SIG-M5 treated with dmso at 0.1 percent for 504 hours (cell line): Measurements from ENCODE around the gene NTM.

Experiments used
- DNase-seq: peaks from one replicate; lab custom pipeline; 2025; ENCODE audit not compliant: unreplicated experiment; lab: John Stamatoyannopoulos, UW

NTM gene

DNA sequence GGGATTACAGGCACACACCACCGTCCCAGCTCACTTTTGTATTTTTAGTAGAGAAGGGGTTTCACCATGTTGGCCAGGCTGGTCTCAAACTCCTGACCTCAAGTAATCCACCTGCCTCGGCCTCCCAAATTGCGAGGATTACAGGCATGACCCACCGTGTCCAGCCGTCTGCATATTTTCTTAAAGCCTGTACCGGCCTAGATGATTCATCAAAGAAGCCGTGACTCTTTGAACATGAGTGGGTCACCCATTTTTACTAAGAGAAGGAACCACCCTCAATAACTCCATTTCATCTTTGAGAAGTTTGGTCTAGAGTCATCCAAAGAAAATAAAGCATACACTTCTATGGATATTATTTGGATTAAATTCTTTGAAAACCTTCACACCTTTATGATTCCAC, 388.3 kb downstream of the NTM start:
- DNase-seq, result no peak

- DNase-seq, result no peak
Observed at GRCh38 chr11:131759140-131759539, 388.7 kb downstream of the NTM start.

DNA sequence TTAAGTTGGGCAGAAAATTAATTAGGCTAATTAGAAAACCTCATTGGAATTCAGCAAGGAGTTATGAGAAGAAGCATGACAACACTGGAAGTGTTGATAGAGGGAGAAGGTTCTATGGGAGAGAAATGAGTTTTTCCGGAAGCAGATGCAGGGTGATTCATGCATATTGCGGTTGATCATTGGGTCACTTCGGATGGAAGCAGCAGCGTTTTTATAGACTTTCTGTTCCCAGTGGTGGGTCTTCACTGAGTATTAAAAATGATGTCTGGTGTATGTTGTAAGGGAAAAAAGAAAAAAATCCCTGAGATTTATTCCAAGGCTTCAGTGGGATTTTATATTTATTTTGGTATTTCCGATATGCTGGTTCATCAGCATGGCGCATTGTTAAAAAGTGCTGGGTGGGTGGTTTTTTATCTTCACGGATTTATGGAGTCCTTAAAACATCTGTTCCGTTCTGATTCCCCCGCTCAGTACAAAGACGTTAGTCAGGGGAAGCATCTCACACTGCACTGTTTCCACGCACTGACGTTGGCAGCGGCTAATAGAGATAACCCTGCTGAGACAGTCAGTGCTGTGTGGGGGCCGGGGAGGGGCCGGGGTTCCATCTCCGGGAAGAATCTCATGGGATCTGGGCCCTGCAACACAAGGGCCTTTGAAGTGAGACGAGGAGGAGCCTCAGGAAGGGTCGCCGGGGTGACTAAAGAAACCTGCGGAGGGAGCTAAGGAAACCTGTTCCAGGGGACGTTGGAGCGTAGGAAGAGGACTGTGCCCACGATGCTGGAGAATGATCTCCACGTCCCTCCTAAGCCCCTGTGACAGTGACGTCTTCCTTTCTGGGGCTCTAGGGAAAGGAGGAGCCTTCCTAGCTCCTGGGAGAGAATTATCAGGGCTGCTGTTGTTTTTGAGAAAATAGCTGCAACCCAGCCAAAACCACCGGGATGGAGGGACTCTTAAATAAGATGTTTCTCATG, 390.0 kb downstream of the NTM start:
- DNase-seq, result no peak

- no peak for DNase-seq
Observed at GRCh38 chr11:131762346-131763110, 392.1 kb downstream of the NTM start.

- DNase-seq, result no peak
Observed at GRCh38 chr11:131763193-131763890, 392.9 kb downstream of the NTM start.

GRCh38 chr11:131764126-131764525, 393.7 kb downstream of the NTM start:
- no peak for DNase-seq

- DNase-seq, result no peak
Observed at GRCh38 chr11:131764649-131765048, 394.2 kb downstream of the NTM start.

DNA sequence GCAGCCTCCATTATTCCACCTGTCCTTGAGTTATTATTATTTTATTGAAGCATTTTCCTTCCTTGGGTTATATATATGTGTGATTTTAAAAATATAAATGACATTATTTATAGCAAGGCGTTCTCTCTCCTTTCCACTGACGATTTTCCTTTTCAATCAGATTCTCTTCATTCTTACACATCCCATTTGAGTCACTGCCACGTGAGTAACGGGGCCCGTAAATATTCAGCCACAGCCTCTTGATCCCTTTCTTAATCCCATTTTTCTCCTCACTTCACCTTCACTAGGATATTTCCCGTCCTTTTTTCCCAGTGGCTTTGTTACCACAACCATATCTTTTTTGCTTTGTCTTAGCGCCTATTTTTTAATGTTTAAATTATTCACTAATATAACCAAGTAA, 396.2 kb downstream of the NTM start:
- no peak for DNase-seq

- no peak for DNase-seq
Observed at GRCh38 chr11:131767421-131767820, 397.0 kb downstream of the NTM start.

GRCh38 chr11:131770801-131771200, 400.4 kb downstream of the NTM start:
- DNase-seq, result no peak

GRCh38 chr11:131771471-131771870, 401.1 kb downstream of the NTM start:
- DNase-seq, result no peak

GRCh38 chr11:131773626-131774025, 403.2 kb downstream of the NTM start:
- DNase-seq, result no peak

- DNase-seq, result no peak
Observed at GRCh38 chr11:131776211-131776610, 405.8 kb downstream of the NTM start.

DNA sequence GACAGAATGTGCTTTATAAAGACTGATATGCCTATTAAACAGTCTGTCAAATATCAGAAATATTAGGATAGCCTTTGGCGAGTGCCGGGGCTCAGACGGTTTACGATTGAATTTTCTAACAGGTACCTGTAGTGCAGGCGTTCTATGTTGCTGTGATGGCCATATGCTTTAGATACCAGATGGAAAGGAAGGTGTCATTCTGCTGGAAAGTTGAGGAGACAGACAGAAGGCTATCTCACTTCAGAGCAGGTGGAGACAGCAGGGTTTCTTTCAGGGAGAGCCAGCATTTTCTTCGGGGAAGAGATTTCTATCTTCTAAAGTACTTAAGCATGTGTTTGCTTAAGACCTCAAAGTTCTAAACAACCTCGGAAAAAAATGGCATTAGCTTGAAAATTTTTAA, 415.4 kb downstream of the NTM start:
- no peak for DNase-seq

GRCh38 chr11:131787119-131787518, 416.7 kb downstream of the NTM start:
- DNase-seq, result no peak

- no peak for DNase-seq
Observed at GRCh38 chr11:131790586-131790985, 420.2 kb downstream of the NTM start.

GRCh38 chr11:131792243-131792642, 421.8 kb downstream of the NTM start:
- DNase-seq, result no peak

DNA sequence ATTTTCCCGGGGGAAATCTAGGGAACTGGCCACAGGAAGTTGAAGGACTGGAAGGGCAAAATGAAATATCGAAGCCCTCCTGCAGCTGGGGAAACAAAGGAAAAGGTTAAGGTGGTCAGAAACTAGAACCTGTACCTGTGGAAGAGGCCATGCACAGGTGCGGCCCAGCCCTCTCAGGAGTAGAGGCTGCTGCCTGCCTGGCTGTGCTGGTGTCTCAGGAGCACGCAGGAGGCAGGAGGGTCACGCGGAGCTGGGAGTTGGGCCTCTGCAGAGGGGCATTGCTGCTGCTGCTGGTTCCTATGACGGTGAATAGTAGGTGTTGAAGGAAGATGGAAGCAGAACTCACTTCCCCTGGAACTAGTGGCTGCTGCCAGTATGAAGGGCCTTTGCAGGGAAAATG, 425.7 kb downstream of the NTM start:
- no peak for DNase-seq

- DNase-seq, result no peak
Observed at GRCh38 chr11:131796541-131796940, 426.1 kb downstream of the NTM start.

GRCh38 chr11:131800452-131800851, 430.0 kb downstream of the NTM start:
- no peak for DNase-seq

DNA sequence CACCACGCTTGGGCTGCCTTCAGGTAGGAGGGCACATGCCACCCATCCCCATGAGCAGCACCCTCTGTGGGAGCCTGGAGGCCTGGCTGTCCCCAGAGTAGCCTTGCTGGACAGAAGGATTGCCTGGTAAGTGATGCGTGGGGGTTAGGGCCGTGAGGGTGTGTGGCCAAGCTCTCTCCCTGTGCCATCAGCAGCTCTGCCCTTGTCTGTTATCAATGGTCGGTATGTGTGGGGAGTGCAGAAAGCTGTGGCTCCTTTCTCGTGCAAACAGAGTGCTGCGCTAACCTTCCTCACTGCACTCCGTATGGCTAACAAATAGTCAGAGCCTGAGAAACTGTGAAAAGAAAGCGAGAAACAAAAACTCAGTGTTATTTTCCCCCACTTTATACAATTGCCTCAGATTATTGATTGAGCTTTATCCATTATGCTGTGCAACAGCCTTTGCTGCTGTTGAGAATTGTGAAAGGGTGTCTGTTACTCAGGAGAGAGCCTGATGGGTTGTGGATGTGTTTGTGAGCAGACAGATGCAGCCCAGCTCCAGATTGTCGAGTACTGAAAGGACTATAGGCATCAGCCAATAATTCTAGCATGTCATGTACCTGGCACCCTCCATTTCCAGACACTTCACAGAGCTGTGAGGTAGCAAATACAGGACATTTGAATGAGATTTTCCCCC, 432.2 kb downstream of the NTM start:
- no peak for DNase-seq
